Measurements from ENCODE around the gene PLD3.

Gene PLD3

DNA sequence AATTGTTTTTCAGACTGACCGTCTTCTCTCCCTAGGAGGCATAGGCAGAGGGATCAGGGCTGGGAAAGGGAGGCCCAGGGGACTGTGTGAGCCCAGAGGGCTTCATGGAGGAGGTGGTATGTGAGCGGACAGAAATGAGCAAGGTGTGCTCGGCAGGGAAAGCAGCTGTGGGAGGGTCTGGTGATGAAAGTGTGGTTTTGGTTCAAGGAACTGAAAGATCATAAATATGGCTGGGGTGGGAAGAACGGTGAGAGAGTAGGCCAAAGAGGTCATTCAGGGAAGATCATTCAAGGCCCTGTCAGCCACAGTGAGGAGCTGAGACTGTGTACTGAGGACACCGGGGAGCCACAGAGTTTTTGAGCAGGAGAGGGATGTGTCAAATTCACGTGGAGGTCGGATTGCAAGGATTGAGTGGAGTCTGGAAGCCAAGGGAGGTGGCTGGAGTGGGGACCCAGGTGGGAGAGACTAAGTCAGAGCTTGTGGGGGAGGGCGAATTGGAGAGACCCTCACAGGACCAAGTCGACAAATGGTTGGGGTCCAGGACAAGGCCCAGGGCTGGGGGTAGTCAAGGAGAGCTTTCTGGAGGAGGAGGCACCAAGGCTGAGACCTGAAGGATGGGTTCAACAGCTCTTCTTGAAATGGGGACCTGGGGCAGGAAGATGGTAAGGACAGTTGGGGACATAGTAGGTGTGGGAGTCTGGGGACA, 7.6 kb downstream of the PLD3 start:
- peaks cover 6% of the 10 kb centered on the region; the same call in 1 of the 2 replicates for H3K79me2 ChIP-seq (ENCODE audit: control insufficient read depth, low read length)
- no peak overlapping the region for H3K4me3 ChIP-seq (ENCODE audit: low read length)
- H3K27ac ChIP-seq (ENCODE audit: low read depth, low read length) = no peak overlapping the region
- H3F3A ChIP-seq (ENCODE audit: control insufficient read depth, insufficient read depth) = peaks cover 11% of the 10 kb centered on the region; the same call in 1 of the 2 replicates
- H3K4me1 ChIP-seq (ENCODE audit: control insufficient read depth, low read length) = peaks cover 38% of the 10 kb centered on the region
- TF ChIP-seq EZH2phosphoT487 (IDR thresholded peaks at IDR 0.05; ENCODE audit: borderline replicate concordance, low read length) = no peak
- TF ChIP-seq, protein P1, sequence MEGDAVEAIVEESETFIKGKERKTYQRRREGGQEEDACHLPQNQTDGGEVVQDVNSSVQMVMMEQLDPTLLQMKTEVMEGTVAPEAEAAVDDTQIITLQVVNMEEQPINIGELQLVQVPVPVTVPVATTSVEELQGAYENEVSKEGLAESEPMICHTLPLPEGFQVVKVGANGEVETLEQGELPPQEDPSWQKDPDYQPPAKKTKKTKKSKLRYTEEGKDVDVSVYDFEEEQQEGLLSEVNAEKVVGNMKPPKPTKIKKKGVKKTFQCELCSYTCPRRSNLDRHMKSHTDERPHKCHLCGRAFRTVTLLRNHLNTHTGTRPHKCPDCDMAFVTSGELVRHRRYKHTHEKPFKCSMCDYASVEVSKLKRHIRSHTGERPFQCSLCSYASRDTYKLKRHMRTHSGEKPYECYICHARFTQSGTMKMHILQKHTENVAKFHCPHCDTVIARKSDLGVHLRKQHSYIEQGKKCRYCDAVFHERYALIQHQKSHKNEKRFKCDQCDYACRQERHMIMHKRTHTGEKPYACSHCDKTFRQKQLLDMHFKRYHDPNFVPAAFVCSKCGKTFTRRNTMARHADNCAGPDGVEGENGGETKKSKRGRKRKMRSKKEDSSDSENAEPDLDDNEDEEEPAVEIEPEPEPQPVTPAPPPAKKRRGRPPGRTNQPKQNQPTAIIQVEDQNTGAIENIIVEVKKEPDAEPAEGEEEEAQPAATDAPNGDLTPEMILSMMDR (IDR thresholded peaks at IDR 0.05; ENCODE audit: low read depth, low read length, poor library complexity, severe bottlenecking) = no peak
- H4K20me1 ChIP-seq (ENCODE audit: control insufficient read depth, insufficient read depth, low read depth, low read length) = no peaks in the 10 kb centered on the region
- H3K9me2 ChIP-seq (replicated peaks; ENCODE audit: control insufficient read depth, low read length) = no peaks in the 10 kb centered on the region
- no peaks in the 10 kb centered on the region for H3K9me3 ChIP-seq (ENCODE audit: control insufficient read depth, insufficient read depth, low read length)
- H3K4me2 ChIP-seq (ENCODE audit: low read length) = peak overlapping the region; percentile 17; the same call in 1 of the 2 replicates
- no peaks in the 10 kb centered on the region for H3K27me3 ChIP-seq (ENCODE audit: control insufficient read depth, low read length)
- H3K36me3 ChIP-seq (ENCODE audit: control insufficient read depth, low read length) = no peaks in the 10 kb centered on the region

DNA sequence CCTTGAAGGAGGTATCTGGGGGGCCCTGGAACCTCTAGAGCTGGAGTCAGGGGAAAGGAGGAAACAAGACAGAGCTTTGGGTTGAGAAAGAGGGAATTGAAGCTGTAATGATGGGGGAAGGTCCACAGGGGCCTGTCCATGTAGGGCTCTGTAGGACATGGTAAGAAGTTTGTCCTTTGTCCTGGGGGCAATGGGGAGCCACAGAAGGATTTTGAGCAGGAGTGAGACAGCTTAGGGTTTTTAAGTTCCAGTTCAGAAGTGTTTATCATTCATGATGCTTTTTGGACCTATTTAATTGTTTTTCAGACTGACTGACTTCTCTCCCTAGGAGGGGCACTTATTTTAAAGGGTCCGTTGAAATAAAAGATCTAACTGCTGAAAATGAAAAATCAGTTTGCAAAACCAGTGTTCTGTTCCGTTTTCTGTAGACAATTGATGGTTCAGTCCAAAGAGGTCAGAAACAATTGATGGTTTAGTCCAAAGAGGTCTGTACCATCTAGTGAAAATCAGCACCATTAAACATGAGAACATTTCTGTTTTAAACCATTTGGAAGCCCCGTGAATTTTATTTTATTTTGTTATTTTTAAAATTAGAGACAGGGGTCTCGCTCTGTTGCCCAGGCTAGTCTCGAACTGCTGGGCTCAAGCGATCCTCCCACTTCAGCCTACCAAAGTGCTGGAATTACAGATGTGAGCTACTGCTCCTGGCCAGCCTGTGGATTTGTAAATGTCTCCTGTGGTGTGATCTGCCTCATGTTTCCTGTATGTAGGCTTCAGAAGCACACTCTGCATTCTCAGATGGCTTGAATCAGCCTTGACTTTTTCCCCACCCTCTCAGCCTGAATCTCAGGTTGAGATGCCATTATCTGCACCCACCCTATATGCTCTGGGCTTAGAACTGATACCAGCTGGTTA, 8.4 kb downstream of the PLD3 start:
- H3K27ac ChIP-seq (ENCODE audit: low read depth, low read length) = no peak overlapping the region
- peak overlapping the region; percentile 17 for H3K4me2 ChIP-seq (ENCODE audit: low read length)
- no peaks in the 10 kb centered on the region for H4K20me1 ChIP-seq (ENCODE audit: control insufficient read depth, insufficient read depth, low read depth, low read length)
- no peaks in the 10 kb centered on the region for H3K36me3 ChIP-seq (ENCODE audit: control insufficient read depth, low read length)
- no peak overlapping the region for H3K4me3 ChIP-seq (ENCODE audit: low read length)
- peaks cover 11% of the 10 kb centered on the region; the same call in 1 of the 2 replicates for H3F3A ChIP-seq (ENCODE audit: control insufficient read depth, insufficient read depth)
- H3K9me2 ChIP-seq (replicated peaks; ENCODE audit: control insufficient read depth, low read length) = no peaks in the 10 kb centered on the region
- peaks cover 38% of the 10 kb centered on the region for H3K4me1 ChIP-seq (ENCODE audit: control insufficient read depth, low read length)
- TF ChIP-seq, protein P1 (IDR thresholded peaks at IDR 0.05; ENCODE audit: low read depth, low read length, poor library complexity, severe bottlenecking) = no peak
- TF ChIP-seq EZH2phosphoT487 (IDR thresholded peaks at IDR 0.05; ENCODE audit: borderline replicate concordance, low read length) = no peak
- peaks cover 6% of the 10 kb centered on the region; the same call in 1 of the 2 replicates for H3K79me2 ChIP-seq (ENCODE audit: control insufficient read depth, low read length)
- no peaks in the 10 kb centered on the region for H3K9me3 ChIP-seq (ENCODE audit: control insufficient read depth, insufficient read depth, low read length)
- H3K27me3 ChIP-seq (ENCODE audit: control insufficient read depth, low read length) = no peaks in the 10 kb centered on the region

DNA sequence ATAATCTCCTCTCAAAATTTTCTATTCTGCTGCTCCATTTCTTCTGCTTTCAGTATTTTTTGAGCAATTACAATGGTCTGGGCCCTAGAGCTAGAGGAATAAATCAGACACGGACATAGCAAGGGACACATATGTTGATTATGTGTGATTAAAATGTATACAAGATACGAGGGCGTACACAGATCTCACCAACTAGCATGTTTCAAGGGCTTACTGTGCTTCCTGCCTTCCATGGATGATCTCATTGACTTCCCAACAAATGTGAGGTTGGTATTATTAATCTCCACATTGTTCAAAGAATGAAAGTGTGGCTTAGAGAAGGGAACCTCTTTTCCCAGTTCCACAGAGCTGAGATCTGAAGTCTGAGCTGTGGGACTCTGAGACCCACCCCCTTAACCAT, 9.1 kb downstream of the PLD3 start:
- H3K4me1 ChIP-seq (ENCODE audit: control insufficient read depth, low read length) = peaks cover 38% of the 10 kb centered on the region
- H3K4me2 ChIP-seq (ENCODE audit: low read length) = peak overlapping the region; percentile 83
- H4K20me1 ChIP-seq (ENCODE audit: control insufficient read depth, insufficient read depth, low read depth, low read length) = no peaks in the 10 kb centered on the region
- no peak overlapping the region for H3K27ac ChIP-seq (ENCODE audit: low read depth, low read length)
- no peak for TF ChIP-seq EZH2phosphoT487 (IDR thresholded peaks at IDR 0.05; ENCODE audit: borderline replicate concordance, low read length)
- TF ChIP-seq, protein P1 (IDR thresholded peaks at IDR 0.05; ENCODE audit: low read depth, low read length, poor library complexity, severe bottlenecking) = no peak
- H3F3A ChIP-seq (ENCODE audit: control insufficient read depth, insufficient read depth) = peaks cover 11% of the 10 kb centered on the region; the same call in 1 of the 2 replicates
- H3K27me3 ChIP-seq (ENCODE audit: control insufficient read depth, low read length) = no peaks in the 10 kb centered on the region
- H3K4me3 ChIP-seq (ENCODE audit: low read length) = peak overlapping the region; percentile 56; the same call in 1 of the 2 replicates
- no peaks in the 10 kb centered on the region for H3K9me2 ChIP-seq (replicated peaks; ENCODE audit: control insufficient read depth, low read length)
- H3K36me3 ChIP-seq (ENCODE audit: control insufficient read depth, low read length) = no peaks in the 10 kb centered on the region
- H3K9me3 ChIP-seq (ENCODE audit: control insufficient read depth, insufficient read depth, low read length) = no peaks in the 10 kb centered on the region
- H3K79me2 ChIP-seq (ENCODE audit: control insufficient read depth, low read length) = peaks cover 6% of the 10 kb centered on the region; the same call in 1 of the 2 replicates
